Small intestine (tissue), 7 donors: ENCODE measurements around the gene NME2. TPM values are rescaled to one million over a fixed set of nuclear protein-coding genes. Genes with fewer than 3 reads are reported as not detected.

ENCODE experiments used
- DNase-seq, 2 donors: peaks; one replicate each; pipeline versions ENCODE4 v3.0.0 to v3.0.0-alpha.2; 2013
- FAIRE-seq: peaks from 2 replicates; lab custom pipeline; 2012; peaks lifted over from hg19 to GRCh38; lab: Jason Lieb, UNC
- H3K27ac ChIP-seq, 3 donors: one replicate each; pipeline ENCODE4 v1.5.1; 2013; ENCODE audit warnings: low read length in 2 of 3, mild to moderate bottlenecking in 2 of 3, control low read depth in 1 of 3, inconsistent platforms in 1 of 3, low read depth in 1 of 3, moderate library complexity in 1 of 3
- H3K27me3 ChIP-seq, 3 donors: one replicate each; pipeline ENCODE4 v1.6.1; 2013; ENCODE audit warnings: low read length in 3 of 3, inconsistent platforms in 1 of 3; ENCODE audit not compliant: control insufficient read depth in 3 of 3, insufficient read depth in 3 of 3
- H3K36me3 ChIP-seq, 3 donors: one replicate each; pipeline ENCODE4 v1.6.1; 2013; ENCODE audit warnings: low read length in 3 of 3, inconsistent platforms in 1 of 3, low read depth in 1 of 3, mild to moderate bottlenecking in 1 of 3, moderate library complexity in 1 of 3; ENCODE audit not compliant: control insufficient read depth in 3 of 3, insufficient read depth in 2 of 3
- H3K4me1 ChIP-seq, 3 donors: one replicate each; pipeline ENCODE4 v1.6.1; 2013; ENCODE audit warnings: low read length in 2 of 3, inconsistent platforms in 1 of 3, low read depth in 1 of 3, mild to moderate bottlenecking in 1 of 3, moderate library complexity in 1 of 3; ENCODE audit not compliant: control insufficient read depth in 3 of 3, insufficient read depth in 2 of 3
- H3K4me3 ChIP-seq, 3 donors: one replicate each; pipeline ENCODE4 v1.5.1; 2013; ENCODE audit warnings: low read length in 3 of 3, control low read depth in 1 of 3, inconsistent platforms in 1 of 3, low read depth in 1 of 3, mild to moderate bottlenecking in 1 of 3, moderate library complexity in 1 of 3
- H3K9me3 ChIP-seq, 2 donors: one replicate each; pipeline ENCODE4 v1.6.1; 2013; ENCODE audit warnings: low read depth in 1 of 2, low read length in 1 of 2; ENCODE audit not compliant: control insufficient read depth in 2 of 2, insufficient read depth in 1 of 2
- WGBS, 3 donors: extraction: QIAGEN DNeasy Blood & Tissue Kit; methylation state at CpG; one replicate each; pipeline ENCODE4 v1.1.7; 2013; 5-methylcytosine and 5-hydroxymethylcytosine counted together
- polyA plus RNA-seq, 4 donors: library from polyadenylated mRNA; stranded (reverse) in 3 of 4; unstranded in 1 of 4; fragments of 200-250 nt in 3 of 4; fragments of 120-200 nt in 1 of 4; gene quantifications; one replicate each; pipeline versions ENCODE4 v1.2.1 to v1.2.3, GENCODE V29; 2013
- donor health status: healthy with polysubstance abuse.
- donor health status: control.
- donor health status: control.
- donor health status: Bipolar disorder and iron deficiency.
- donor health status: healthy.

Gene NME2
- polyA plus RNA-seq, 4 donors = 336 to 992 (median 467) TPM

DNA sequence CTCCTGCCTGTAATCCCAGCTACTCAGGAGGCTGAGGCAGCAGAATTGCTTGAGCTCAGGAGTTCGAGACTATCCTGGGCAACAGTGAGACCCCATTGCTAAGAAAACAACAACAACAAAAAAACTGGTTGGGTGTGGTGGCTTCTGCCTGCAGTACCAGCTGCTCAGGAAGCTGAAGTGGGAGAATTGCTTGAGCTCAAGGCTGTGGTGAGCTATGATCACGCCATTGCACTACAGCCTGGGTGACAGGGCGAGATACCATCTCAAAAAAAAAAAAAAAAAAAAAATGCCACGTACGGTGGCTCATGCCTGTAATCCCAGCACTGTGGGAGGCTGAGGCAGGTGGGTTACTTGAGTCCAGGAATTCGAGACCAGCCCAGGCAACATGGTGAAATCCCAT is 34.1 kb downstream of the NME2 start:
- H3K27me3 ChIP-seq = no peaks in the 10 kb centered on the region
- no peak for DNase-seq
- no peaks in the 10 kb centered on the region for H3K9me3 ChIP-seq
- H3K36me3 ChIP-seq = peaks cover 5 to 49% (median 12%) of the 10 kb centered on the region in 3 donors
- no peaks in the 10 kb centered on the region for H3K4me1 ChIP-seq
- no peak overlapping the region for H3K27ac ChIP-seq
- H3K4me3 ChIP-seq = no peak overlapping the region
- 81 to 98% (median 95%) methylated on average over 4 to 6 of the region's 6 CpGs for WGBS, 3 donors
- FAIRE-seq = no peak

- H3K36me3 ChIP-seq = peaks cover under 1 to 47% (median 16%) of the 10 kb centered on the region in 3 donors
- WGBS, 3 donors = 73 to 95% (median 89%) methylated on average over 2 of the region's 2 CpGs
- no peak for DNase-seq
Observed at GRCh38 chr17:51200846-51201245, 34.6 kb downstream of the NME2 start.

GRCh38 chr17:51203838-51204237 is 37.6 kb downstream of the NME2 start:
- H3K9me3 ChIP-seq = no peaks in the 10 kb centered on the region
- DNase-seq (no peak), FAIRE-seq (no peak)
- H3K27me3 ChIP-seq = no peaks in the 10 kb centered on the region
- H3K4me3 ChIP-seq = no peak overlapping the region
- H3K36me3 ChIP-seq = peaks cover 7 to 31% (median 14%) of the 10 kb centered on the region in 3 donors
- no peak overlapping the region for H3K27ac ChIP-seq
- no peaks in the 10 kb centered on the region for H3K4me1 ChIP-seq

More at GRCh38 chr17:51200846-51201245, 34.6 kb downstream of the NME2 start:
- H3K9me3 ChIP-seq = no peaks in the 10 kb centered on the region
- no peaks in the 10 kb centered on the region for H3K4me1 ChIP-seq
- no peak for FAIRE-seq
- no peaks in the 10 kb centered on the region for H3K27me3 ChIP-seq
- H3K27ac ChIP-seq = no peak overlapping the region
- no peak overlapping the region for H3K4me3 ChIP-seq

GRCh38 chr17:51214920-51215319 is 48.7 kb downstream of the NME2 start:
- no peak overlapping the region for H3K27ac ChIP-seq
- no peaks in the 10 kb centered on the region for H3K9me3 ChIP-seq
- DNase-seq = no peak
- H3K4me1 ChIP-seq = no peaks in the 10 kb centered on the region
- peaks cover 6 to 46% (median 11%) of the 10 kb centered on the region in 3 donors for H3K36me3 ChIP-seq
- no peak for FAIRE-seq
- 93 to 100% (median 95%) methylated on average over 1 of the region's 1 CpG for WGBS, 3 donors
- H3K27me3 ChIP-seq = no peaks in the 10 kb centered on the region
- H3K4me3 ChIP-seq = no peak overlapping the region

DNA sequence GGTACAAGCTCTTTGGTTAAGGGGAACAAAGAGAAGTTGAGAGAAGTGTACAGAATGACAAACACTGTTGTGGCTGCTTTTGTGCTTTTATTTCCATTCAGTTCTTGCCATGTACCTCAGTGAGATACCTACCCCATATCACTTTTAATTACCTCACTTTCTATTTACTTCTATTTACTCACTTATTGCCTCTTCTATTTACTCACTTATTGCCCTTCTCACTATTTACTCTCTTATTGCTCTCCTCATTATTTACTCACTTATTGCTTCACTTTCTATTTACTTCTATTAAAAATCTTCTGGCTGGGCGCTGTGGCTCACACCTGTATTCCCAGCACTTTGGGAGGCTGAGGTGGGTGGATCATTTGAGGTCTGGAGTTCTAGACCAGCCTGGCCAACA is 51.7 kb downstream of the NME2 start:
- H3K27me3 ChIP-seq = no peaks in the 10 kb centered on the region
- H3K4me3 ChIP-seq = no peak overlapping the region
- no peaks in the 10 kb centered on the region for H3K9me3 ChIP-seq
- DNase-seq (no peak), FAIRE-seq (no peak)
- H3K27ac ChIP-seq = no peak overlapping the region
- H3K36me3 ChIP-seq = peaks cover 6 to 35% (median 8%) of the 10 kb centered on the region in 3 donors
- WGBS, 3 donors = 90 to 96% (median 94%) methylated on average over 1 of the region's 1 CpG
- H3K4me1 ChIP-seq = no peaks in the 10 kb centered on the region

DNA sequence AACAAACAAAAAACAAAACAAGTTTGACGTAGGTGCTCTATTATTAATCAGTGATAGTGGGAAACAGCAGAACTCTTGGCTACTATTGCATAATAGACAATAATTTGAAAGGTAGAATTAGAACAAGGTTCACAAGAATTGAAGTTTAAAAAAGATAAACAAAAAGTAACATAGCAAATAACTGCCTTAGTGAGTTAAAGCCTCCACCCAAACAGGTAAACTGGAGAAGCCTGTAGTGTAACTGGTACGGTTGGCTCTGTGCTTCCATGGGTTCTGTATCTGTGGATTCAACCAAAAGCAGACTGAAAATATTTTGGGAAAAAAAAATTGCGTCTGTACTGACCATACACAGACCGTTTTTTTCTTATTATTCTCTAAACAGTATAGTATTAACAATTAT is 55.1 kb downstream of the NME2 start:
- FAIRE-seq = no peak
- peaks cover 0 to 4% (median 0%) of the 10 kb centered on the region in 3 donors for H3K4me1 ChIP-seq
- H3K27ac ChIP-seq = no peak overlapping the region

More for the DNA sequence above, 55.1 kb downstream of the NME2 start:
- Histone ChIP-seq H3K9me3 (no peaks in the 10 kb centered on the region), H3K36me3 (peaks cover 3 to 31% (median 6%) of the 10 kb centered on the region in 3 donors), H3K4me3 (no peak overlapping the region), H3K27me3 (no peaks in the 10 kb centered on the region)
- no peak for DNase-seq
- WGBS, 3 donors = 83 to 86% (median 84%) methylated on average over 4 of the region's 4 CpGs

Other genes with a start within 250 kb of the NME2 start
- 10 to 100 TPM; 14.1 to 65.9 (median 18.5) TPM for gene SPAG9, start 45.5 kb upstream of the NME2 start, polyA plus RNA-seq
- 100 to 1,000 TPM in 1 of 4 donors, 10 to 100 TPM in 3; 18.6 to 175 (median 42.7) TPM for gene NME1, start 12.9 kb upstream of the NME2 start, polyA plus RNA-seq
- 10 to 100 TPM in 1 of 4 donors, 1 to 10 TPM in 3; 5.7 to 32.9 (median 7.3) TPM for gene MBTD1, start 93.6 kb downstream of the NME2 start, polyA plus RNA-seq
- 10 to 100 TPM; 11.4 to 37.4 (median 27.9) TPM for gene UTP18, start 94.1 kb downstream of the NME2 start, polyA plus RNA-seq